Vagina (tissue), 2 donors: ENCODE data around the gene CNFN.

Source experiments
- CTCF ChIP-seq, 3 experiments: fragments of 450-650 bp in 2 of 3; fragments of 200-600 bp in 1 of 3; sonication (generic) in 1 of 3; IDR thresholded peaks; one replicate each; pipeline ENCODE4 v1.5.1; 2017 to 2019; ENCODE audit warnings: antibody characterized with exemption in 3 of 3, mild to moderate bottlenecking in 2 of 3, moderate library complexity in 2 of 3
- POLR2A ChIP-seq, 2 donors: fragments of 450-650 bp; IDR thresholded peaks; one replicate each; pipeline ENCODE4 v1.6.1; 2017; ENCODE audit warnings: antibody characterized with exemption in 2 of 2, mild to moderate bottlenecking in 2 of 2, moderate library complexity in 2 of 2

- TF ChIP-seq CTCF (IDR thresholded peaks at IDR 0.05), result no peak
- TF ChIP-seq POLR2A (IDR thresholded peaks at IDR 0.05), result no peak
Measured at GRCh38 chr19:42343344-42344110, 46.6 kb downstream of the CNFN start.
